HG03045 (cell line): Measurements from ENCODE around the gene STXBP1.

Experiments
- ATAC-seq: cut with Tn5 transposase; IDR thresholded peaks from one replicate; pipeline ENCODE4 v1.9.1; 2021; ENCODE audit warnings: mild to moderate bottlenecking, moderate library complexity; ENCODE audit not compliant: unreplicated experiment

The STXBP1 gene

DNA sequence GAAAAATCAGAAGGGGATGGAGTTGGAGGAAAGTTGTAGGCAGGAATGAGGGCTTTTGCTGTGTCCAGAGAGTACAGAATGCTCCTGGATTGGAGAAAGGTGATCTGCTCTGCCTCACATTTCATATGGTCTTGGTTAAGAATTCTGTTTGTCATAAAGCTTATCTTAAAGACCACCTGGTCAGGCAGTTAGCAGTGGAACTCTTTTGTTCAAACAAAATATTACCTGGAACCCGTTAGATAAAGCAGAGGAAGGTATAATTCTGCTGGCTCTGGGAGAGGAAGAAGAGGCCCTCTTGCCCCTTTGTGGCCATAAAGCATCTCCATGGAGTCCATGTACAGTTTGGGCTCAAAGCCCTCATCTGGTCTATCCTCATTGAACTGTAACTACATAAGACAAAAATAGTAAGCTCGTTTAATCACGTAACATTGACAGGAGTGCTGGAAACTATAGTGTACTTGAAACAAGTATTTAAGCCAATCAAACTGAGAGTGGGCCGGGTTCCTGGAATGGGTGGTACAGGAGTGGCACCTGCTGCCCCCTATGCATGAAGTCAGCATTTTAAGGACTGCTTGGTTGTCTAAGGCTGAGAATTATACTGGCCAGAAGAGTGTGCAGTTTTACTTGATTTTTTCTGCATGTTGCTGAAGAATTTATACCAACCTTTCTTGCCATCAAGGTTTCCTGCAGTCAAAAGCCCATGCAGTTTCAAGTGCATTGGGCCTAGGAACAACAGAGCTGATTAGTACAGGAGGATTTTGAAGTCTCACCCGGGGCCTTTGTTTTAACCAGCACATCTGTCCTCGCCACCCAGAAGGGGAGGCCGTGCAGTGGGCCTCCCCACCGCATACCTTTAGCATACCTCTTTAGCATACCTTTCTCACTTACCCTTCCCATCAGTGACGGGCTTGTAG is 39.9 kb downstream of the STXBP1 start:
- ATAC-seq = no peak

DNA sequence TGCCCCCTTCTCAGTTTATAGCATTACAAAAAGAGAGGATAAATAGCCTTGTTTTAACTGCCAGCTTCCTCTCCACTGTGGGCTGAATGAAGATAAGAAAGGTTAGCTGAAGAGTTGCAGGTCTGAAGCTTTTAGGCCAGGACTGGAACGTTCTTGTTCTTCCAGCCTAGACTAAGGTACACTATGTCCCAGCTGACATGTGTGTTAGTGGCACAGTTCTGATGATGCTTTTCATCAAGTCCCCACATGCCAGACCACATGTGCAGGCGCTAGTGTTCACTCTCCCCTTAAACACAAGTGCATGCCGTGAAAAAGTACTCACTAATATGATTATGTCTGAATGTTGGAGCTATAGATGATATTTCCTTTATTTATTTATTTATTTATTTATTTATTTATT is 40.7 kb downstream of the STXBP1 start:
- ATAC-seq = no peak

DNA sequence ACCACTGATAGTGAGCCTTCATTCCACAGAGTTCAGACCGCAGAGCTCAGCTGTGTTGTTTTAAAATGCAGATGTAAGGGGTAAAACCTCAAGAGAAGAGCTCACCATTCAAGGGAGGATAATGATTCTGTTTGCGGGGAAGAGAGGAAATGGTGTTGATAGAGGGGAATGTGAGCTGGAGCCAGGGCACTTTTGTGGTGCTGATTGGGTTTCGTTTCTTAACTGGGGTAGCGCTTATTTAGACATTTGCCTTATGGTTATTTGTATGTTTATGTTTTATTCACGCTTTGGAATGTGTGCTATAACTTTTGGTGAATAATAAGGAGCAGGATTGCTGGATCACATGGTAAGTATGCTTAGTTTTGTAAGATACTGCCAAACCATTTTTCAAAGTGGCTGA is 42.5 kb downstream of the STXBP1 start:
- no peak for ATAC-seq

DNA sequence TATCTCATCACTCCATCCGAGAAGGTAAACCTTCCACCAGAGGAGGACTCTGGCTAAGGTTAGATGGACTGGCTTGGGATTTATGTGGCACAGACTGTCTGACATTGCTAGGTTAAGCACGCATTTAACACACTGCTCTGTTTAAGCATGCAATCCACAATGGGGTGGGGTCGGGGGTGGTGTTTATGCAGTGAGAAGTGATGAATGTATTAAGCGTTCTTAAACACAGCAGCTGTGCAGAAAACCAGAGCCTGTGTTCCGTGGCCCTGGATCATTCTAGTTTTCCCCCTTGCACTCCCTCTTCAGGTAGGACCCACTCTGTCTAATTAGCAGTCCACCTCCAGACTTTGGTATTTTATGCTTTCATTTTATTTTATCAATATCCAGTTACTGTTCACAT is 46.4 kb downstream of the STXBP1 start:
- no peak for ATAC-seq

DNA sequence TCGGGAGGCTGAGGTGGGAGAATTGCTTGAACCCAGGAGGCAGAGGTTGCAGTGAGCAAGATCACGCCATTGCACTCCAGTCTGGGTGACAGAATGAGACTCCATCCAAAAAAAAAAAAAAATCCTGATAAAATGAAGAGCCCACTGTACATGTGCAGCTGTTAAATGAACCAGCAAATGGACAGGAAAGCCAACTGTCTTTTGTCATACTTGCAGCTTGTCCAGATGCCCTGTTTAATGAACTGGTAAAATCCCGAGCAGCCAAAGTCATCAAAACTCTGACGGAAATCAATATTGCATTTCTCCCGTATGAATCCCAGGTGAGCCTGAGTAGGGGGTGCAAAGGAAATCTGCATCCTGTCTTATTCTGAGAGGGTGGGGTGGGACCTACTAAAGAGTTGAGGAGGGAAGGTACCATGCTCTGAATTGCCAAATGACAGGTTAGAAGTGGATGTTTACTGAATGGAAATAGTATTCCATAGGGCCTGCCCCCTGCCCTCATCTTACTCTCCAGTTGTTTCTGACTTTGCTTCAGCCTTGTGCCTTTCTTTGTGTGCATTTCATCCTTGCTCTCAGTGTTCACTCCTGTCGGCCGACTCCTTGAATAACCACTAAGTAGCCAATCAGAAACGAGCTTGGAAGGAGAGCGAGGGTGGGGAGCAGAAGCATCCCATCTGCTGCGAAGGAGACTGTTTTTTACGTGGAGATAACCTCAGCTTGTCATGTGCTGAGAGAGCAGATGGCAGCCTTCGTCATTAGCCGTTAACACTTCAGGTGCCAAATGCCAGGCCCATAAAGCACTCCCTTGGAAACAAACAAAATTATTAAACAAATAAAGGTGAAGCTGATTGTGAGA is 49.0 kb downstream of the STXBP1 start:
- ATAC-seq = no peak

DNA sequence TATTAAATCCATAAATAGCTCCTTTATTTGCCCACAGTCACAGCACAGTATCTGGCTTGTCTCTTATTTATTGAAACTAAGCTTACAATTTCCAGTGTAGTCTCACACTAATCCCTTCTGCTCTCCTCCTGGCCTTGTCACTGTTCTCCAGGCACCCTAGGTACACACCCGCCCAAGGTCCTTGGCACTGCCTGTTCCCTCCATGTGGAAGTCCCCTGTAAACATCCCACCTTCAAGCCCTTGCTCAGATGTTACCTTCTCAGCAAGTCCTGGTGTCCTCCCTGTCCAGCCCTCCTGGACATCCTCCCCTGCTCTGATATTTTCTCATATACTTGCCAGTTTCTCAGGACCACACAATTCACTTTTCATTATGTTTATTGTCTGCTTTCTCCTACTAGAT is 50.5 kb downstream of the STXBP1 start:
- ATAC-seq = no peak

- no peak for ATAC-seq
These were observed 52.2 kb downstream of the STXBP1 start for GRCh38 chr9:127664324-127664677.

GRCh38 chr9:127664678-127665507 is 52.8 kb downstream of the STXBP1 start:
- no peak for ATAC-seq

DNA sequence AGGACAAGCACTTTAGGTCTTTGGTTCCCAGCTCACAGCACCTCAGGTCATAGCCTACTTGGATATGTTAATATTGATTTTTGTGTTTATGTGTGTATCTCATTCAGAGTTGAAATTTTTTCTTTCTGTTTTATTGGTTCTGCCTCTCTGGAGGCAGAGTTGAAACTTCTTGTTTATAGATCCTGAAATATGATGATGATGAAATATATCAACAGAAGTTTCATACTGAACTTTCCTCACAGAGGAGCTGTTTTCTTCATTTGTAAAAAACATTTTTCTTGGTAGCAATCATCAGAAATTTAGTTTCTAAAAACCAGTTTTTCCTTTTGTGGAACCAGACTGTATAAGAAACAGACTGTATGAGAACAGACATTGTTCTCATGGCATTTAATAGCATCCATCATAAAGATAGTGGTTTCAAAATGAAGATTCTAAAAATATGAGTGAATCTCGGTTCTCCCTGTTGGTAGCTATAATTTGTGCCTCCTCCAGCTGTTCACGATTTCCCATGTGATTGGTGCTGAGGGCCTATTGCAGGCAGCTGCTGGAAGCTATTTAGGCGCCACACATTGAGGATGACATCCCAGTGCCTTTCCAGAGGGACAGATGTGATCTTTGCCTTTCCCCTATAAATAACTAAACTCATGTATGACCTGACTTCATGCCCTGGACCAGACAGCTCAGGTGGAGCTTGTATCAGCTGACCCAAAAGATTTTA is 55.2 kb downstream of the STXBP1 start:
- no peak for ATAC-seq

- ATAC-seq = no peak
These were observed 55.8 kb downstream of the STXBP1 start for GRCh38 chr9:127667906-127668305.

DNA sequence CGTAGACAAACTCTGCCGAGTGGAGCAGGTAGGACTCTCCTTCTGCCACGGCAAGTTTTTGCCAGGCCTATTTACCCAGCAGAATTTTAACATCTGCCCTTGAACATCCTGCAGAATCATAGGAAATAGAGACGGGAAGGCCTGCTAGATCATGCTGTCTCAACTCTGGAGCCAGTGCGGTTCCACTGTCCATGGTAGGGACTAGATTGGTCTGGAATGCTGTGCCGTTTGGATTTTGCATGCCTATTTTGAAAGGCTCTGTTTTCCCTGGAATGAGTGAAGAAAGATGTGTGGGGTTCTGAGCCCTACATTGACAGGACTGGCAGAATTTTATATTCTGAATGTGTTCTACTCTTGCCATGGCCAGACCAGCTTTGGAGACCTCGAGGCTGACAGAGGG is 61.2 kb downstream of the STXBP1 start:
- no peak for ATAC-seq

DNA sequence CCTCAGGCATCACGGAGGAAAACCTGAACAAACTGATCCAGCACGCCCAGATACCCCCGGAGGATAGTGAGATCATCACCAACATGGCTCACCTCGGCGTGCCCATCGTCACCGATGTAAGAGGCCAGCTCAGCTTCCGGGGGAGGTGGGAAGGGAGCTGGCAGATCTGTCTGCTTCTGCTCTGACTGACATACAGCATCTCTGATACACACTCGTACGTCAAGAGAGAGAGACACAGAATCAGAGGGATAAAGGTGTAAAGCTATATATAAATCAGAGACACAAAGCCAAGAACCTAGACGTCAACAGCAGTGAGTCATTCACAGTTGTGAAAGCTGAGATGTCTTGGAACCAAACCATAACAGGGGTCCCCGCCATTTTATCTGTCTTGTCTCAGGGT is 64.6 kb downstream of the STXBP1 start:
- no peak for ATAC-seq

GRCh38 chr9:127679506-127679905 is 67.4 kb downstream of the STXBP1 start:
- no peak for ATAC-seq

DNA sequence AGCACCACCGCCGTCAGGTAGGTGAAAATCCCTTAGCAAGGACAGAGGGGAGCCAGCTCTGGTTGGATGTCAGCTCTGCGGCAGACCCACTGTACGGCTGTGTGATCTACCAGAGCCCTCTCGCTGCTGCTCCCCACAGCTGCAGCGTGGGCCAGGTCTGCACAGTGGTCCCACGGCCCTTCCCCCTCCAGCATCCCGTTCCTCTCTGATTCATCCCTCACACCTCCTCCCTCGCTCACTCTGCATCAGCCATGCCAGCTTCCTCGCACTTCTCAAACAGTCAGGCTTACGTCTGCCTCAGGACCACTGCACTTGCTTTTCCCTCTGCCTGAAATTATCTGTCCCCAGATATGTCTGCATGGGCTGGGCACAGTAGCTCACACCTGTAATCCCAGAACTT is 68.1 kb downstream of the STXBP1 start:
- ATAC-seq = no peak

- no peak for ATAC-seq
These were observed 68.8 kb downstream of the STXBP1 start for GRCh38 chr9:127680846-127681245.

GRCh38 chr9:127682351-127683136 is 70.5 kb downstream of the STXBP1 start:
- no peak for ATAC-seq

DNA sequence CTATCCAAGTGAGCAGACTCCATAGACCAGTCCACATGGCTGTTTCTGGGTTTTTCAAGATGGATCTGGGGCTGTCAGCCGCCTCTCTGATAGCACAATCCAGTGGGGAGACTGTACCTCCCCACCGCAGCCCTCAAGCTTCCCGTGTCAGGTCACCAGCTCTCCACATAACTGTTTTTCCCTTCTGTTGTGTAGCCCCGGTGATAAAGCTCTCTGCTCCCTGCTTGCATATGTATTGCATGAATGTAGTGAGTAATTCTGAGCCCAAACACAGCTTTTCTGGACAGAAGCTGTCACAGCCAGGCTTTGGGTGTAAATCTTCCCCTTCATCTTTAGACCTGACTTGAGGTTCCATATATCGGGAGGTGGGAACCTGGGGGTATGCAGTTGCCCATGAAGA is 71.6 kb downstream of the STXBP1 start:
- no peak for ATAC-seq

GRCh38 chr9:127684576-127684975 is 72.5 kb downstream of the STXBP1 start:
- no peak for ATAC-seq

GRCh38 chr9:127686461-127687393 is 74.7 kb downstream of the STXBP1 start:
- ATAC-seq = no peak
